Activated CD8-positive, alpha-beta memory T cell treated with anti-CD3 and anti-CD28 coated beads for 24 hours (primary cell): Measurements from ENCODE around the gene DECR2.
"Not testable (repeated sequence)": the region's sequence is repeated elsewhere in the genome, so short reads cannot be mapped to it uniquely, and the experiment has no call there.

Experiments used
- DNase-seq: peaks from one replicate; pipeline ENCODE4 v3.0.0-alpha.2; 2020

The DECR2 gene

DNA sequence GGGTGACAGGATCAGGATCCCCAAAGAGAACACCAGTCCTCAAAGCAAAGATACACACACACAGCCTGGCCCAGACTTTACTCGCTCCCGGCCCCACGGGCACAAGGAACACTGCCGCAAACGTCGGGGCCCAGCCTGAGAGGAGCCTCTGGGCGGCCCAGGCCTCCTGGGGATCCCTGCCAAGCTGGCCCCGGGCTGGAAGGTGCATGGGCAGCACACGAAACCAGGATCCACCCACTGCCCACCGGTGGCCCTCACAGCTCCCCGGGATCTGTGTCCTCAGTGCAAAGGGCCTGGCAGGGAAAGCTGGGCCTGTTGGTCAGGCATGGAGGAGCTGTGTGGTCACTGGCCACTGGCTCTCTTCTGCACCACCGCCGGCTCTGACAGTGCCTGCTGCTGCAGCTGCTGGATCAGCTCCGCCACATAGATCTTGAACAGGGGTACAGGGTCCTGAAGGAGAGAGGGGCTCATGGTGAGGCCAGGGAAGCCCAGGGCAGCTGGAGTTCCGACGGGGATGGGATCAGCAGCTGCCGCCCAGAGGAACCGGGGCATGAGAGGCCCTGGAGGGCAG, 34.3 kb upstream of the DECR2 start:
- DNase-seq, result no peak

DNA sequence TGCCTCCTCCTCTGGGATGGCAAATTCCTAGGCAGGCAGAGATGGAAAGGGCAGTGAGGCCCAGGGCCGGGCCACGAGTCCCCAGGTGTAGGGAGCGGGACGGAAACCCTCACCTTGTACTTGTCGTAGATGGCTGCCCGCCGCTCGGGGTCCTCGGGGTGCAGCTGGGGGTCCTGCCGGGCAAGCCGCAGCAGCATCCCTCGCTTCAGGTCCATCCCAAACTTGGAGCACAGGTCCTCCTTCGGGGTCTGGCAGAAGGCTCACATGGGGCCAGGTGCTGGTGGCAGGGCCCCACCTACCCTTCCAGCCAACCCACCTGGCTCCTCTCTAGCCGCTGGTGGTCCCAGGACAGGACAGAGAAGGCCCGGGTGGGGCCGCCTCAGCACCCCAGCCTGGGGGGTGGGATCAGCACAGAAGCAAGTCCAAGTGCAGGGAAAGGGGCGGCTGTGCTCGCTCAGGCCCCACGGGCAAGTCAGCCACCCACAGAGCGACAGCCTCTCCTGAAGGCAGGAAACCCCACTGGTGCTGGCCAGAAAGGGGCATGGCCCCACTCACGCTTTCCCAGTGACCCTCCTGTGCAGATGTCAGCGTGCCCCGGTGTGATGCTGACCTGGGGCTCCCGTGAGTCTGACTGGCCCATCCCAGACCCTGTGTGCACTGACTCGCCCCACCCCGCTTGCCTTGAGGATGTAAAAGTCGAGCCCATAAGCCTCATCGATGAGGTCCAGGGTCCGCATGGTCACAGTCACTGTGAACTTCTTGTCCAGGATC, 33.1 kb upstream of the DECR2 start:
- no peak for DNase-seq

DNA sequence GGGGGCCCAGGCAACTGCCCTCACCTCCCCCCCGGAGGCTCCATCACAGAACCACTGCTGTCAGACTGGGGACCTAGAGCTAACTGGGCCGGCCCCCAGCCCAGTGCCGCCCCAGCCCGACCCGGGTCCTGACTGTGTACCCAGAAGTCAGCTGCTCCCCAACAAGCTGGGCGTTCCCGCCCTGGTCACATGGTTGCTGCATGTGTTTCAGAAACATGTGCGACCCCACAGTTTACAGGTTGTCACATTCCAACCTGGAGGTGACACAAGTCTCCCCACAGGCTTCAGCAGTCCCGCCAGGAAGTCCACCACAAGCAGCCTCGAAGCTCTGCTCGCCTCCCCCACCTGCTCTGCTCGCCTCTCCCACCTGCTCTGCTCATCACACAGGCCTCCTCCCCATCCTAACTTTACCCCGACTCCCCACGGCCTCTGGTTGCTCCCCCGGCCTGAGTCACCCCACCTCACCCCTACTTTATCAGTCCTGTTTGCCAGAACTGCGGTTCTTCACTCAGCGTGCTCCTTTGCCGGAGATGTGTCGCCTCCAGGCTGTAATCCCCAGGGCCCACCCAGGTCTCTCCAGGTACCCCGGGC, 32.3 kb upstream of the DECR2 start:
- no peak for DNase-seq

DNA sequence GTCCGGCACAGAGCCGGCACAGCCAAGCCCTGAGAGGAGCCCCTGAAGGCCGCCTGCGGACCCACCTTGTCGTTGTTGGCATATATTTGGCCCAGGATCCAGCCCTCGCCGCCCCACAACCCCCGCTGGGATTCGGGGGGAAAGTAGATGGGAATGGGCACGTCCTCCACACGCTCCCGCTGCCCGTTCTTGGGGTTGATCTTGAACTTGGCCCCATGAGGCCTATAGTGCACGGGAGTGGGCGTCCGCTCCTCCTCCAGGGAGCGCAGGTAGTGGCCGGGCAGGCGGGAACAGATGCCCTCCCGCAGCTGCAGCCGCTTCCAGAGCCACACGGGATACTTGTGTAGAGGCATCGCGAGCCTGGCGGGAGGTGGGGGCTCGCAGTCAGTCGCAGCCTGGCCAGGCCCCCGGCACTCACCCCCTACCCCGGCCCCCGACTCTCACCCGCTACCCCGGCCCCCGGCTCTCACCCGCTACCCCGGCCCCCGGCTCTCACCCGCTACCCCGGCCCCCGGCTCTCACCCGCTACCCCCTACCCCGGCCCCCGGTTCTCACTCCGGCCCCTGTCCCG, 31.7 kb upstream of the DECR2 start:
- DNase-seq, result no peak

DNA sequence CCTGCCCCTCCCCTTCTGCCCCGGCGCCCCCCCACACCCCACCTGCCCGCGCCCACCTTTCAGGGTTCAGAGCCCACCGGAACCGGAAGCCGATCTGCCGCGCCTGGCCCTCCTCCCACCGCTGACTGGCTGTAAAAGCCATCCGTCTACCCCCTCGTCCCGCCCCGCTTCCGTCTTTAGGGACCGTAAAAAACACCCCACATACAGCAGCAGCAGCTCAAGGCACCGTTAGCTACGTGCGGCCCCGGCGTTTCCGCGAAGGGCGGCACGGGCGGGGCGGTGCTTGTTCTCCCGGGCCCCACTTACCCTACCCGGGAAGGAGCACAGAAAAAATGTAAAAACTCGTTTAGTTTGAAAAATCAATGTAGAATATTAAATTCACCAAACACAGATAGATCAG, 31.2 kb upstream of the DECR2 start, which contains the start of gene MRPL28:
TSS of gene MRPL28 (minus strand) at position 96 of the 400 bp plus-strand sequence. CDS start 320 bp downstream, outside the sequence.
- DNase-seq, result peak; percentile 96

DNA sequence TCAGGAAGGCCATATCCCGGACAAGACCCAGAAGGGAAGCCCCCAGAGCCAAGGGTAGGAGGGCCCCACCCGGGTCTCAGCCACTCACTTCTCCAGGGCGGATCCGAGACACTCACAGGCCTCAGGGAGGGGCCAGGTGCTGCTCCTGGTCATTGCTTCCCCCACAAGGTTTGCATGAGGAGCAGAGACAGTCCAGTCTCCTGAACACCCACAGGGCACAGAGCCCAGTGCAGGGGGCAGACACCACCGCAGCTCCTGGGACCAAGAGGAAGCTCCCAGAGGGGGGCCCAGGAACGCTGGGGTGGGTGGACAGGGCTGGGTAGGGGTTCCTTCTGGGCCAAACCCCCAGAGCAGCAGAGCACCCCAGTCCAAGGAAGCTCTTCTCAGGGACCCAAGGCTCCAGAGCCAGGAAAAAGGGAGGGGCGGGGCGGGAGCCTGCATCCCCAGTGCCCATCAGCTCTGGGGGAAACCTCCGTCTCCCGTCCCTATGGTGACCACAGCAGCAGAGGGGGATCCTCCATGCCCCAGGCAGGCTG, 30.6 kb upstream of the DECR2 start:
- no peak for DNase-seq

DNA sequence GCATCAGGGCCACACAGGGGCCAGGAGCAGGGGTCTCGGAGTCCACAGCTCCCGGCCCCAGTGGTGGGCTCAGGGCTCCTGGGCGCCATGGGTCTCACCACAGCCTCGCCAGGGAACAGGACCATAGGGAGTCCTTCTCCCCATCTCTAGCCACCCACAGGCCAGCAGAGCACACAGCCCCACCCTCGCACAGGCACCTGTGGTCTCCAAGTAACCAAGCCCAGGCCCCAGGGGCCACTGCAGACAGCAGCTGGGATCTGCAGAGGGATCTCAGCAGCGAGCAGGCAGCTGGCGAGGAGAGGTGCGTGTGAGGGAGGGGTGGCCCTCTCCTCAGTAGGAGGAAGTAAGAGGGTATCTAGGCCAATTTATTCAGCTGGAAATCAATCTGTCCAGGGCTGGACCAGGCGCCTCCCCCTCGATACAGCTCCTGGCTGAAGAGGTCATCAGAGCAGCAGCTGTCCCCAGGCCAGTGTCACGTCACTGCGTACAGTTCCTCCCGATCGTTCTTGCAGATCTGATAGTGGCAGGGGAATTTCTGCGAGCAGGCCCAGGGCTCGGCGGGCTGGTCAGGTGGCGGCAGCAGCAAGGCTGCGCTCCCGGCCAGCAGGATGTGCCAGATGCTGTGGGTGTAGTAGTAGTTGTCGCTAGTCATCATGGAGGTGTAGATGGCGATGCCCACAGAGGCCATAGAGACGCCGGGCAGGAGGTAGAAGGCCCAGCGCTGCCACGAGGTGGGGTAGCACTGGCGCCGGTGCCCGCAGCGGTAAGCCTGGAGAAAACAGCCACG, 30.0 kb upstream of the DECR2 start:
- no peak for DNase-seq

DNA sequence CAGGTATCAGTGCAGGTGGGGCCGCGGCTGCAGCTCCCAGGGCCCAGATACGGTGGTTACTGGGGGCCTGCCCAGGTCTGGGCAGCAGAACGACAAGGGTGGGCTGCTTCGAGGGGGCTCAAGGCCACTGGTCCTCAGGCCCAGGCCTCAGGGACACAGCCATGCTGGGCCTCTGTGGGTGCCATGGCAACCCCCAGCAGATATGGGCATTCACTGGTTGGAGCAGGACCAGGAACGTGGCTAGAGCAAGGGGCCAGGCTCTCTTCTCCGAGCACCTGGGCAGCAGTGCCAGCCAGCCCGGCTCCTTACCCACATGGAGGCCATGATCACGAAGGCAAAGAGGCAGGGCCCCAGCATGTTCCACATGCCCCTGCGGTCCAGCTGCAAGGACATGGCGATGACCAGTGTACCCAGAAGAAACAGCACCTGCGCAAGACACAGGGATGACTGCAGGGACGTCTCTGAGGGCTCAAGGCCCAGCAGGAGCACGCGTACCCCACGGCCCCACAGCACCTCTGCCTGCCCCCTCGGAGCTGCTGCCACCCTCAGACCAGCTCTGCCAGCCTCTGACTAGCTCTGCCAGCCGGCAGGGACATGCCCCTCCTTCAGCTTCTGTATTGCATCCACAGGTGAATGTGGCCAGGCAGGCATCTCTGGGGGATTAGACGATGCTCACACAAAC, 29.2 kb upstream of the DECR2 start:
- no peak for DNase-seq

DNA sequence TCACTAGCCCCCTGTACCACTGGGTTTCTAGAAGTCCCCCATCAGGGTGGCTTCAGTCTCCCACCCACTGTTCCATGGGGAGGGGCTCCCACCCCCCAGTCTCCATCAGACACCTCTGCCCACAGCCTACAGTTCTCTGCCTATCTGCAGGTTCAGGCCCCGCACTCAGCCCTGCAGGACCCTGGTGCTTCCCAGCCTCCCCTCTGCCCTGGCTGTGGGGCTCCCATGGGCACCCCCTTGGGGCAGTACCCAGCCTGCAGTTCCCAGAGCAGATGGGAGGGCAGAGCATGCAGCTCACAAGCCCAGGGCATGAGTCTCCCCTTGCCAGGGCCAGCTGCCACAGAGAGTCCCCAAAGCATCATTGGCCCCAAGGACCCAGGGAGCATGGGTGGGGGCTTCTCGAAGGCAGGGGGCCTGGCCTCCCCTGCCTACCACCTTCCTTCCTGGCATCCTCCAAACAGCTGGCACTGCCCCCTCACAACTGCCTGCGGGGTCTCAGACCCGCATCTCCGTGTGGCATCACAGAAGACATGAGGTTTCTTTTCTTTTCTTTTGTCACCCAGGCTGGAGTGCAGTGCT, 28.6 kb upstream of the DECR2 start:
- no peak for DNase-seq

DNA sequence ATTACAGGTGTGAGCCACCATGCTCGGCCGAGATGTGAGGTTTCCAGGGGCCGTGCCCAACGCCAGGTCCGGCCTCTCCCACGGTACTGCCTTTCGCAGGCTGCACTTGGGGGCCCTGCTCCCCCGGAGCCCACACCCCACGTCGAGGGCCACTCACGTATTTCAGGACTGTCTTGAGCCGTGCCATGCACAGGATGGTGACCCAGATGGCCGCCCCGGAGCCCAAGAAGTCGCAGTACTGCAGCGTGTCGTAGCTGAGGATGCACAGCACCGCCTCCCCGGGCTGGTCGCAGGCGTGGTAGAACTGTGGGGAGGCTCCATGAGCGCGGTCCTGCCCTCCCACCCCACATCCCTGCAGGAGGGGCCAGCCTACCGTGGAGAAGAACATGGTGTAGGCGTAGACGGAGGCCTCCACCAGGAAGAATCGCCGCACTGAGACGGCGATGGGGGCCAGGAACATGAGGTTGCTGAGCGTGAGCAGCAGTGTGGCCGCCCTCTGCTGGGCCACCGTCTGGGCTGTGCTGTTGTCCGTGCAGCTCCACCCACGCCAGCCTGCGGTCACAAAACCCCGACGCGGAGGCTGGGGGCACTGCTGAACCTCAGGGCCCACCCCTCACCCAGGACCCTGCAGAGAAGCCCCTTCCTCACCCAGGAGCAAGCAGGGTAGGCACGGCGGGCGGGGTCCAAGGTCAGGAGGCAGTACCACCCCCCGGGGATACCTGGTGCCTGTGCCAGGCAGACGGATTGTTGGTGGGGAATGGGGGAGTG, 27.7 kb upstream of the DECR2 start:
- no peak for DNase-seq

DNA sequence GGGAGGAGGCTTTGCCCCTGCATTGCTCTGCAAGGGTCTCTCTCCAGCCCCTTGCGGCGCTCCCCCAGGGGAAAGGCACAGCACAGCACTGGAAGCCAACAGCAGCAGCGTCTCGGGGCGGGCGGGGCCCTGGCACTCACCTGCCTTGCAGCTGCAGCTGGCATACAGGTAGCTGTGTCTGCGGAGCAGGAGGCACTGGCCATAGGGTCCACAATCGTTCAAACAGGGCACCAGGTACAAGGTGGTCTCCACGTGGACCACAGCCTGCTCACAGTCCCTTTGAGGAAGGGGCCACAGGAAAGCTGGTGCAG, 27.1 kb upstream of the DECR2 start:
- no peak for DNase-seq

DNA sequence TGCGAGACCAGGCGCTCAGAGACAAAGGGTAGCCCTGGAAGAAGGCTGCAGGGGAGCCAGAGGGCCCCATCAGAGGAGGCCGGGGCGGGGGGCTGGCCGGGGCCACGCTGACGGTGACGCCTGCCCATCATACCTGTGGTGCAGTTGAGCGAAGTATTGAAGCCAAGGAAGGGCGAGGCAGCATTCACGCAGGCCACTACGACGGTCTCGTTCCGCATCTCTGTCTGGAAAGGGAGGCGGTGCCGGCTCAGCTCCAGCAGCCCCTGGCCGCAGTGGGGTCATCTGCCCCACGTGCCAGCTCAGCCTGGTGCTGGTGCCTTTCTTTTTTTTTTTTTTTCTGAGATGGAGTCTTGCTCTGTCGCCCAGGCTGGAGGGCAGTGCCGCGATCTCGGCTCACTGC, 26.5 kb upstream of the DECR2 start:
- DNase-seq, result no peak

DNA sequence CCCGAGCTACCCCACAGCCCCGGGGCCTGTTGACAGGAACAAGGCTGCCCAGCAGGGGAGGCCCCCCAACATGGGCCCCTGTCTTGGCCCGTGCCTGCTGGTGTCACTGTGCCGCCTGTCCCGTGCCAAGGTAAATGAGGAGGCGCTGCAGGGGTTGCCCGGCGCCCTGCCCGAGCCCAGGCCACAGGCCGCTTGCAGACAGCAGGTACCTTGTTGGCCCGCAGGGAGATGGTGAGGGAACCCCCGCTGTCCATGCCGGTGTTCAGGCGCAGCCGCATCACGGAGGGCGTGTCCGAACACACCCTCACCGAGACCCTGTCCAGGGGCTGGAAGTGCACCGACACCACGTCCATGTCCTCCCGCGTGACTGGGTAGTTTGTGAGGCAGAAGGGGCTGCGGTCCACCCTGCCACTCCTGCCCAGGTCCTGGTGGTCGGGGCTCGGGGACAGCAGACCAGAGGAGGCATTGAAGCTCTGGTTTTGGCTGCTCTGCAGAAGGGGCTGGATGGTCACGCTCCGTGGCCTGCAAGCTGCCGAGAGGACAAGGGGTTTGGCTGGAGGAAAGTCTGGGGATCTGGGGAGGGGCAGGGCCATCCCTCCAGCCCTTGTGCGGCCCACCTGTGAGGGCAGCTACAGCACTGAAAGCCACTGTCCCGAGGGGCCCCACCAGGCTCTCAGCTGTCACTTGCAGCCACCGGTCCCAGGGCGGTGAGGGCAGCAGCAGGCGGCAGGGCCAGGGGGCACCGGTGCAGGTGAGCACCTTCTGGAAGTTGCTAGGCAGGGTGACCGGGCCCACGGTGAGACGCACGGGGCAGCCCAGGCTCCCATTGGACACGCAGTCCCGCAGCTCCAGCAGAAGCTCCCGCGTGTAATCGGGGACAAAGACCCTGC, 25.5 kb upstream of the DECR2 start:
- DNase-seq, result no peak

DNA sequence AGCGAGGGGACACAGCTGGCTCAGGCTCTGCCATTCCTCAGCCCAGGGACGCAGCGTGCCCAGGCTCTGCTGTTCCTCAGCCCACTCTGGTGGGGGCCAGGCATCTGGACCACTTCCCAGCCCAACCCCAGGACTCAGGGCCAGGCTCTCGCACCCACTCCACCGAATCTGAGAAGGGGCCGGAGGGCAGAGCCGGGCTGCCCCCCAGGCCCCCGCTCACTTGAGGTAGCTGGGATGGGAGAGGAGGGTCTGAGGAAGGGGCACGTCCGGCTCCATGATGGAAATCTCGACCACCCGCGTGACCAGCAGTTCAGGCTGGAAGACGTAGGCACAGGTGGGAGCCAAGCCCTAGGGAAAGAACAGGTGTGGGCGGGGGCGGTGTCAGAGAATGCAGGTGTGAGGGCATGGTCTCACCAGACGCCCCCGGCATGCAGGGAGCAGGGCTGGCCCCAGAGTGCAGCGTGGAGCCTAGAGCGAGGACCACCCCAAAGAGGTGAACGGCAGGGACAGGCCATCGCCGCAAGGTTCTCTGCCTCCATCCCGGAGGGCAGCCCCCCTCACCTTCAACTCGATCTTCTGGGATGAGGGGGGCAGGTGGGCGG, 24.8 kb upstream of the DECR2 start:
- no peak for DNase-seq

DNA sequence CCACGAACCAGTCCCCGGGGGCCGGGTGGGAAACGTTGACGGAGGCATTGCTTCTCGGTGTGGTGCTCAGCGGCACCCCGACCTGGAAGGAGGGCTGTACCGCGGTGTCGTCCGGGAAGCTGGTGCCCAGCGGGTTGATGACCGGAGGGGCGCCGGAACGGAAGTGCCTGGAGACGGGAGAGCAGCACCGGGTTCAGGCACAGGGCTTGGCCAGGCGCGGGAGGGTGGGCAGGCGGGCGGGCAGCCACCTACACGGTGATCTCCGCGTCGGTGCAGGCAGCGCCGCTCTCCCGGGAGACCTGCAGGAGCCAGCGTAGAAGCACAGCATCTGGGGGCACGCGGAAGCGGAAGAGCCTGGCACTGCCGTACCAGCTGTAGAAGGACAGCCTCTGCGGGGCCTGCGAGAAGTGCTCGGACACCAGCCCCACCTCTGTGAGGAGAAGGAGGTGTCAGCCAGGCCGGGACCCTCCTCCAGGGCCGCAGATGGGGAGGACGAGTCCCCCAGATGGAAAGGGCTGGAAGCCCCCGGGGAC, 24.2 kb upstream of the DECR2 start:
- no peak for DNase-seq

DNA sequence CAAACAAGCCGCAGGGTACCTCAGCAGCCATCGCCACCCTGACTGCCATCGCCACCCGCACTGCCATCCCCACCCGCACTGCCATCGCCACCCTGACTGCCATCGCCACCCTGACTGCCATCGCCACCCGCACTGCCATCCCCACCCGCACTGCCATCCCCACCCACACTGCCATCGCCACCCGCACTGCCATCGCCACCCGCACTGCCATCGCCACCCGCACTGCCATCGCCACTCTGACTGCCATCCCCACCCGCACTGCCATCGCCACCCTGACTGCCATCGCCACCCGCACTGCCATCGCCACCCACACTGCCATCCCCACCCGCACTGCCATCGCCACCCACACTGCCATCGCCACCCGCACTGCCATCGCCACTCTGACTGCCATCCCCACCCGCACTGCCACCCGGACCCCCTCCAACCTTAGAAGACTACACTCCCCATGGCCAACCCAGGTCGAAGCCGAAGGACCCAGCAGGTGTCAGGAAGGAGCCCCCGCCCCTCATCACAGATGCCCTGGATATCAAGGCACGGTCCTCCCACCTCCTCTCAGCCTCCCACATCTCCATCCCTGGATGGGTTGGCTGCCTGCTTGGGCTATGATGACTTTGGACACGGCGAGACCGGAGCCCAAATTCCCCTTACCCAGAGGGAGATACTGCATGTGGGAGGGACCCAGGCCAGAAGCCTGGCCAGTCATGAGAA, 23.4 kb upstream of the DECR2 start:
- not testable (repeated sequence) for DNase-seq

DNA sequence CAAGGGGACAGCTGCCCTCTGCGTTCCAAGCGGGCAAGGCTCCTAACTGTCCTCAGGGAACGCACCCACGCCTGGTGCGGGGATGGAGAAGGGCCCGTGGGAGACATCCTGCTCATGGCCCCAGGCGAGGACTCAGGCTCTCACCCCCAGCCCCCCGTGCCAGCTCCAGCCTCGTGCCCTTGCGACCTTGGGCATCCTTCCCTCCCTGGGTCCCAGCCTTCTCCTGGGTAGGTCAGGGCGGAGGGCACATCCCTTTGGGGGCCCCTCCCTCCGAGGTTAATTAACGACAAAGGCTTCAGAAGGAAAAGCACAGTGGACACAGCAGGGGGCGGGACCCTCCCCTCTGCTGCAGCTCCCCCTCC, 22.9 kb upstream of the DECR2 start:
- no peak for DNase-seq

DNA sequence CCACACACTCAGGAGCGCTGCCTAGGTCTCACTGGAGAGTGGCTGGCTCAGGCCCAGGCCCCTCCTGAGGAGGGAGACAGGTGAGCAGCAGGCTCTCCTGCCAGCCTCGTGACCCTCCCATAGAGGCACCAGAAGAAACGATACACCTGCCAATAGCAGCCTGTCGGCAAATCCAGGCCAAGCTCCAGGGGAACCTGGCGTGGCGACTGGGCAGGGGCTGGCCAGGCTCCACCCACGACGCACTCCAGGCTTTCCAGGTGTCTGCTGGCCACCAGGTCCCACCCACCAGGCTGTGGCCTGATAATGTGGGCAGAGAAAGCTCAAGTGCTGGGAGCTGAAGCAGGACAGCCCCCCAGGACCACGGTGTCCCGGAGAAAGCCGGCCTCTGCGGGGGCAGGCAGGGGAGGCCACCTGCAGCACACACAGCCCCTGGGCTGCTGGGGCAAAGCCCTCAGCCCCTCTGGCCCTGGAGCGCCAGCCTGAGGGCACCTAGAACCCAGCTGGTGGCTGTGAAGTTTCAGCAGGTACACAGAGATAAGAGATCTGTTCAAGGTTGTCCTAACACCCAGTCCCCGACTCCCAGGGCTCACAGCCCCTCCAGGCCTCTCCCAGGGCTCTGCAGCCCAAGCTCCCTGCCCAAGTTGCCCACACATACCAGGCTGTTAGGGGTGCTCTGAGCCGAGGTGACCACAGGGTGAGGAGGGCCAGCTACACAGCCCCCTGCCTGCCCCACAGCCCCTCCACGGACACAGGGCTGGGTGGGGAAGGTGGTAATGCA, 22.3 kb upstream of the DECR2 start:
- no peak for DNase-seq
